Kidney epithelial cell (primary cell): ENCODE measurements around the gene MKX. TPM values are rescaled to one million over a fixed set of nuclear protein-coding genes. Genes with fewer than 3 reads are reported as not detected.
A peak's percentile ranks its signal among the peaks of the same experiment; 100 is the strongest.

ENCODE experiments used
- DNase-seq: peaks from one replicate; pipeline ENCODE4 v3.0.0-alpha.2; 2010; ENCODE audit warnings: low read depth
- H3K27me3 ChIP-seq: 2 replicates; pipeline ENCODE4 v1.6.0; 2011; ENCODE audit warnings: low read length; ENCODE audit not compliant: control insufficient read depth, insufficient read depth
- H3K36me3 ChIP-seq: 2 replicates; pipeline ENCODE4 v1.5.1; 2011; ENCODE audit warnings: low read length; ENCODE audit not compliant: control insufficient read depth, insufficient read depth
- H3K4me3 ChIP-seq: 2 replicates; pipeline ENCODE4 v1.5.1; 2011; ENCODE audit warnings: low read depth, mild to moderate bottlenecking, control low read depth, low read length
- CTCF ChIP-seq: IDR thresholded peaks from 2 replicates; pipeline ENCODE4 v1.5.1; 2011; ENCODE audit warnings: mild to moderate bottlenecking, moderate library complexity, low read length, control low read depth, inconsistent platforms; ENCODE audit not compliant: insufficient read depth, poor library complexity, severe bottlenecking
- total RNA-seq: library from RNA; depleted of rRNA; stranded (reverse); fragments of >200 nt; gene quantifications from 2 replicates; pipeline ENCODE4 v1.2.3, GENCODE V29; 2015

Gene MKX
- total RNA-seq, 1 donor from 2014 or later = 3.2 TPM

DNA sequence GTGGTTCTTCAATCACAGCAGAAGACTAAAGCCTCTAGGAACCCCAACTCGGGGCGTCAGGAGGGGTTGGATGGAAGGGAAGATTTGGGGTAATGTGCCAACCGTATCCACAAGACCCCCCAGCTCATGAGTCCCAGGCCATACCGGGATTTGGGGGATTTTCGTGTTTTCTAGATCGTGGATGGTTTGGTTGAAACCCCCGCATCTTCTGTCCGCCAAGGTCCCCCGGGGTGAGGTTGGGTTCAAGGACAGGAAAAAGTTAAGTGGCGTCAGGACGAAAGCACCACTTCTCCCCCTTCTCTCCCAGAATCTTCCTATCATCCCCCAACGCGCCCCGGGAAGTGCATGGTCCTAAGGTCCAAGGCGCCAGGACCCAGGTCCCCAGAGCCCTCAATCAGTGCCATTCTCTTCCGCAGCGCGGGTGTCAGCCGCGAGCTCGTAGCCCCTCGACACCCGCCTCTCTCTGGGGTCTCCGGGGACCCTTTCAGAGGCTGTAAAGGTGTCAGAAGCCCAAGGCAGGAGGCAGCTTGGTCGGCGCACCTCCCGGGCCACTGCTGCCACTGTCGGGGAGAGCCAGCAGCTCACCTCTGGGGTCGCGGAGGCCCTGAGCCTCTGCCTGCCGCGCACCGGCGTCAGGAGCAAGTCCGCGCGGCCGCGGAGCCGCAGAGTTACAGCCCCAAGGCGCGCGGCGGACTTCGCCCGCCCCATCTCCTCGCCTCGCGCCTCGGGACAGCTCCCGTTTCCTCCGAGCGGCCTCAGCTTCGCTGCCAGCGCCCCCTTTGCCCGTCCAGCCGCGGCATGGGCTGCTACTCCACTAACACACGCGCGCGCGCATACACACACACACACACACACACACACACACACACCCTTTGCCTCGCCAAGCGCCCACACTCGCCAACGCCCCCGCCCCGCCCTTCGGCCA is 1.5 kb downstream of the MKX start:
- no peaks in the 10 kb centered on the region for H3K36me3 ChIP-seq
- no peak for DNase-seq
- TF ChIP-seq CTCF = no peak
- H3K27me3 ChIP-seq = peaks cover 65% of the 10 kb centered on the region
- H3K4me3 ChIP-seq = peak overlapping the region; percentile 37

- no peak for DNase-seq
- Histone ChIP-seq H3K27me3 (peaks cover 62% of the 10 kb centered on the region), H3K36me3 (no peaks in the 10 kb centered on the region), H3K4me3 (peak overlapping the region; percentile 37)
- no peak for TF ChIP-seq CTCF
Observed at GRCh38 chr10:27743012-27743876, 2.4 kb downstream of the MKX start.

DNA sequence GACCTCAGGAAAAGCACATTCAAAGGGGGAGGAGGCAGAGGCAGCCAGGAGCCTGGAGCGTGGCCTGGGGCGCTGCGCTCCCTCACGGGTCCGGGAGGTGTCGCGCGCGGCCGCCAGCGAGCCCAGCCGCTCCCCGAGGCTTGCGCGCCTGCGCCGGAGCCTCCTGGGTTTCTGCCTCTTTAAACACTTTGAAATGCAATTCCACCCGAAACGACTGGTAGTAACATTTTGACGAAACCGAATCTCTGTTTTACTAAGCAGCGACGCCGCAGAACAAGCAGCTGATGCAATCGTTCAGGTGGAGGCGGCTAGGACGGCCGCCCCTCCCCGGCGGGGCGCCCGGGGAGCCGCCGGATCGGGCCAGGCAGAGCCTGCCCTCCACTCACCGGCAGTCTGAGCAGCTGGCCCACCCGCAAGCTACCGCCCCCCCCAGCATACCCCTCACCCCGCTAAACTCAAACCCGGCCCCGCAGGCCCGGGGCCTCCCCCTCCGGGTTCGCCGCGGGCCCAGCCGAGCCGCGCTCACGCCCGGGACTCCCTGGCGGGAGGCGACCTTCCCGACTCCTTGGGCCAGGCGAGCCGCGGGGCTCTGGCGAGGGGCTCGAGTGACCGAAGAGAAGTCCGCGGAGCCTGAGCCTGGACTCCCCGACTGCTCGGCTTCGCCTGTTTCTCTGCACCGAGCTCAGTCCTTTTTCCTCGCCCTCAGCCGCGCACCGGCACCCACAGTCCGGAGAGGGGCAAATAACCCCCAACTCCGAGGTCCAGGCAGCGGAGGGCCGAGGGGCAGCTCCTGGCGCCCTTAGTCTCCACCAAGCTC is 3.2 kb downstream of the MKX start:
- H3K4me3 ChIP-seq = peak overlapping the region; percentile 37
- TF ChIP-seq CTCF = peak; percentile 45
- peak; percentile 57 for DNase-seq
- H3K27me3 ChIP-seq = peaks cover 62% of the 10 kb centered on the region
- no peaks in the 10 kb centered on the region for H3K36me3 ChIP-seq

- Histone ChIP-seq H3K4me3 (peak overlapping the region; percentile 8), H3K27me3 (peaks cover 52% of the 10 kb centered on the region), H3K36me3 (no peaks in the 10 kb centered on the region)
- no peak for TF ChIP-seq CTCF
- DNase-seq = no peak
Observed at GRCh38 chr10:27741173-27742091, 4.2 kb downstream of the MKX start.

DNA sequence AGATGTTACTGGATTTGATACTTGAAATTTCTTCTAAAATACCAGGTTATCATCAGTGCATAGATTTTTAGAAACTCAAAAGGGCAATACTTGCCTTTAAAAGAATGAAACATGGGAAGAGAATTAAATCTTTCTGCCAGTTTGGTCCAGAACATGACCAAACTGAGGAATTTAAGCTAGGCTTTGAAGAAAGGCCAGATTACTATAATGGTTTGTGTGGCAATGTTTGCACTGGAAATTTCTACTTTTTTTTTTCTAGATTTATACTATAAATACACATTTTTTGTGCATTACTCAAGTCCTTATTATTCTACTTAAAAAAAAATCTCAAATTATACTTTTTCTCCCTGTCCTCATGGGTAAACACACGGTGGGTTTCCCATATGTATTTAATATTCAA is 9.2 kb downstream of the MKX start:
- Histone ChIP-seq H3K27me3 (peaks cover 8% of the 10 kb centered on the region), H3K4me3 (no peak overlapping the region), H3K36me3 (no peaks in the 10 kb centered on the region)
- TF ChIP-seq CTCF = no peak
- DNase-seq = no peak
